HG03342 (cell line): Measurements from ENCODE around the gene SPOCK1.

Source experiments
- ATAC-seq: cut with Tn5 transposase; IDR thresholded peaks from one replicate; pipeline ENCODE4 v1.9.1; 2021; ENCODE audit warnings: mild to moderate bottlenecking, moderate library complexity; ENCODE audit not compliant: unreplicated experiment

Gene SPOCK1

DNA sequence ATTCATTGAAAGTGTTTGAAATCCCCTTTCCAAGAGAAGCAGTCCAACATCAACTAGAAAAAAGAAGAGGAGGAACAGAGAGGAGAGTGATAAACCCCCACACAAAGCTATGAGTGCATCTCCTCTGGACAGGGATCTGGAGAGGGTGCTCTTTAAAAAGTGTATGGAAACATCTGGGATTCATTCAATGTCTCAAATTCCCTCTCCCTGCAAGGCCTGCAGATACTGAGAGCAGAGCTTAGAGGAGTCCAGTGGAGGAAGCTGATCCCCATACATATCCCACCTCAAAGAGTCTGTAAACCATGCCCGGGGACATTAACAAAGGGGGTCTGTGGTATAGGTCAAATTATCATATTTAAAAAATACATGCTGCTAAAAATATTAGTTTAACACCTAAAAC is 2.2 kb downstream of the SPOCK1 start:
- no peak for ATAC-seq

DNA sequence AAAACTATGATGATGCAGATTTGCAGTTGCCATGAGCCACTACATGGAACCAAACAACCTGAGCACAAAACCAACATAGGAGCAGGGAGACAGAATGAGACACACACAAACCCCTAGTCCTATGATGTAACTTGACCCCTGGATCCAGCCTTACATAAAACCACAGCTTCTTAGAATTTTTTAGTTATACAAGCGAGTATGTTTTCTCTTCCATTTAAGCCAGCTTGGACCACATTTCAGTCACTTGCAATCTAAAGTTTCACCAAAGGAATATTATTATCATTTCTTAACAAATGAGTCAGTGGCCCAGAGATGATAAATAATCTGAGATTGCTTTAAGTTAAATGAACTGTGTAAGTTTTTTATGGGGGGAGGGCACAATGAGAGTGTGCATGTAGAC is 6.8 kb downstream of the SPOCK1 start:
- ATAC-seq = no peak

- no peak for ATAC-seq
Observed at GRCh38 chr5:137491121-137491520, 8.0 kb downstream of the SPOCK1 start.

- no peak for ATAC-seq
Observed at GRCh38 chr5:137490591-137490990, 8.5 kb downstream of the SPOCK1 start.

- ATAC-seq = no peak
Observed at GRCh38 chr5:137488974-137489373, 10.2 kb downstream of the SPOCK1 start.

- ATAC-seq = no peak
Observed at GRCh38 chr5:137488516-137488915, 10.6 kb downstream of the SPOCK1 start.

- no peak for ATAC-seq
Observed at GRCh38 chr5:137487600-137487999, 11.5 kb downstream of the SPOCK1 start.

GRCh38 chr5:137486707-137487106 is 12.4 kb downstream of the SPOCK1 start:
- ATAC-seq = no peak

- no peak for ATAC-seq
Observed at GRCh38 chr5:137481596-137481995, 17.5 kb downstream of the SPOCK1 start.

DNA sequence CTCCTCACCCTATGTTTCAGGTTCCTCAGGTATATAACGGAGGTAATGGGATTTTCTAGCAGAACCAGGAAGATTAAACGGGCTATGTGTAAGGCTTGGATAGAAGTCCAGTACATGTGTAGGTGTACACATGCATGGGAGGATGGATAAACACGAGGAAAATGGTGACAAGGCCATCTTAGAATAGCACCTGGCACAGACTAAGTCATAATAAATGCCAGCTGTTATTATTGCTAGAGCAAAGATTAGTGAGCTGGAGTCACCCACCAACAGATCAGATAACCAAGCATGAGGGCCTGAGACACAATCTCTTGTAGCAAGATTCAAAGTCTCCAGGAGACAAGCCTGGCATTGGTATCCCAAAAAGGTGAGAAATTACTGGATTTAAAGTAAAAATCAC is 21.1 kb downstream of the SPOCK1 start:
- ATAC-seq = no peak

- ATAC-seq = no peak
Observed at GRCh38 chr5:137470921-137471220, 28.3 kb downstream of the SPOCK1 start.

GRCh38 chr5:137470111-137470920 is 28.8 kb downstream of the SPOCK1 start:
- no peak for ATAC-seq

GRCh38 chr5:137466889-137467288 is 32.2 kb downstream of the SPOCK1 start:
- ATAC-seq = no peak

GRCh38 chr5:137465930-137466329 is 33.2 kb downstream of the SPOCK1 start:
- no peak for ATAC-seq

- ATAC-seq = no peak
Observed at GRCh38 chr5:137462816-137463520, 36.2 kb downstream of the SPOCK1 start.

- no peak for ATAC-seq
Observed at GRCh38 chr5:137462265-137462590, 36.9 kb downstream of the SPOCK1 start.

- no peak for ATAC-seq
Observed at GRCh38 chr5:137461391-137462264, 37.5 kb downstream of the SPOCK1 start.

- no peak for ATAC-seq
Observed at GRCh38 chr5:137454671-137455070, 44.5 kb downstream of the SPOCK1 start.

DNA sequence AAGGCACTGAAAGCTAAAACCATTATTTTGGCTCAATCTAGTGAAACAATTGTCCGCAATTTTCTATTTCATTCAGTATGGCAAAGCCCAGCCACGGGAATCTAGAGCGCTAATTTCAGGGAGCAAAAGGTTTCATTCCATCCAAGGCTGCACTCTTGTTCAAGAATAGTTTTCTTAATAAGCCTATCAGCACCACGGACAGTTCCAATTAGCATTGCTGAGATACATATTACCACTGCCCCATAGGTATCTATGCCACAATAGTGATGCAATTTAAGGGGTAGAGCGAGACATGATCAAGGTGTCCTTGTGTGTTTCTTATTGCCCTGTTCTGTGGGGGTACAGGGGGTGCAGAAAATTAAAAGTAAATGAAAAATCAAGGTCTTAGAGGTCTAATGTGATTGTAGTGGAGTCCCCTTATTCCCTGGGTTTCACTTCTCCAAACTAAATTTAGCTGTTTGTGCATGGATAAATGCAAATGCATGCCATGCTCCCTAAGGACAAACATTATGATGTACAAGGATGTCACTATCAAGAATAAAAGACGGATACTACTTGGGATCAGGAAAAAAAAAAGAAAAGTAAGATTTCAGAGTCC is 45.5 kb downstream of the SPOCK1 start:
- ATAC-seq = no peak

DNA sequence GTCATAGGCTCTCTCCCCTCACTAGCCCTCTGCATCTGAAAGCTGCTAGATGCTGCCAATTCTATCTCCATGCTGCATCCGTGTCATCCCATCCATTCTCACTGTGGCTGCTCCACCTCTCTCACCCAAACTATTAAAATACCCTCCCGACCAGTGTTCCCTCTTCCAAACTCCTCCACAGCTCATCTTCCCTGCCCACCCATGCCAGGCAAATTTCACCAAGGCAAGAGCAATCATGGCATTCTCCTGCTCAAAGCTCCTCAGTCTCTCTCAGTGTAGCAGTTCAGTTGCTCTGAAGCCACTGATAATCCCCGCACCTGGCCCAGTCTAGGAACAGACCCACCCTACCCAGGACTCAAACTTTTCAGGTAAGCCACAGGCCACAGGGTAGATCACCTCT is 48.4 kb downstream of the SPOCK1 start:
- ATAC-seq = no peak

DNA sequence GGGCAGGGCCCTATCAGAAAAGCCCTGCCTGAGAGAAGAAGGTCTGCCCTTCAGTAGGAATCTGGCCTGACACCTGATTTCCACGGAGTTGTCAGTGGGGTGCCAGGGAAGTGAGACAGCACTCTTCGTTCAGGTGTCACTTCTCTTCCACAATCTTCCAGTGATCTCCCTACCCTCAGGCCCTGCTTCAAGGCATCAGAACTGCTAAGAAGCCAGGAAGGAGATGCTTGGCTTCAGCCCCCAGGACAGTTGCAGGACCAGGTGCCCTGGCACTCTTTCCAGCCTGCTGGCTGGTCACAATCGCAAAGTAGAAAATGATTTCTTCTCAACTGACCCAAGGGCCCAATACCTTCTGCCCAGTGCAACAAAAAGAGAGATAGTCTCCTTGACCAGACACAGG is 50.3 kb downstream of the SPOCK1 start:
- no peak for ATAC-seq
